GM19468 (cell line): ENCODE results near the gene SUSD6.
"Not testable (repeated sequence)": the region's sequence is repeated elsewhere in the genome, so short reads cannot be mapped to it uniquely, and the experiment has no call there.

Source experiments
- ATAC-seq: cut with Tn5 transposase; IDR thresholded peaks from one replicate; pipeline ENCODE4 v1.9.1; 2021; ENCODE audit warnings: mild to moderate bottlenecking, moderate library complexity, moderate number of reproducible peaks; ENCODE audit not compliant: unreplicated experiment; ENCODE audit errors: extremely low read depth

Gene SUSD6

DNA sequence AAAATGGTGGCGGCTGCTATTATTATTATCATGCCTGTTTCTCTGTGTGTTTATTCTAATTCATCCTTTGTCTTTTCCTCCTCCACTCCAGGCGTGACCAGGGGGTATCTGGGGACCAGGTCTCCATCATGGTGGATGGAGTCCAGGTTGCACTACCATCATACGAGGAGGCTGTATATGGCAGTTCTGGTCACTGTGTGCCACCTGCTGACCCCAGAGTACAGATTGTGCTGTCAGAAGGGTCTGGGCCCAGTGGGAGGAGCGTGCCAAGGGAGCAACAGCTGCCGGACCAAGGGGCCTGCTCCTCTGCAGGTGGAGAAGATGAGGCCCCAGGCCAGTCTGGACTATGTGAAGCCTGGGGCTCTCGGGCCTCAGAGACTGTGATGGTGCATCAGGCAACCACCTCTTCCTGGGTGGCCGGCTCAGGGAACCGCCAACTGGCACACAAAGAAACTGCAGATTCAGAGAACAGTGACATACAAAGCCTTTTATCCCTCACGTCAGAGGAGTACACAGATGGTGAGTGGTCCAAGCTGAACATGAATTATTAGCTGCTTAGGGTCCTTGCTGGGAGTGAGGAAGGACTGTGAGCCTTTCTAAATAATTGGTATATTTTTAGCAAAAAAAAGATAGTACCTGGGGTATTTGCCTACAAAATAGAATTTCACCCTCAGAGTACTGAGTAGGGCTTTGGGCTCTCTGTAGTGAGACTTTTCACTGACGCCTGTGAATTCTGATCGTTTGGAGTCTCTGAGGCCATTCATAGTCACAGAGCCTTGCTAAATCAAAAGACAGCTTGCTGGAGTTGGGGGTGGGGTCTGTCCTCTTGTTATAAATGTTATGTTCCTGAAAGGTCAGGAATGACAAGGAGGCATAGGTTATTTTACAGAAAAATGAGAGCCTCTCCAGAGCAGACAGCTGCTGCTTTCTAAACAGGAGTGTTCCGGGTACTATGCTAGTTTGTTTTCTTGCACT lies 97.5 kb downstream of the SUSD6 start:
- ATAC-seq = no peak

DNA sequence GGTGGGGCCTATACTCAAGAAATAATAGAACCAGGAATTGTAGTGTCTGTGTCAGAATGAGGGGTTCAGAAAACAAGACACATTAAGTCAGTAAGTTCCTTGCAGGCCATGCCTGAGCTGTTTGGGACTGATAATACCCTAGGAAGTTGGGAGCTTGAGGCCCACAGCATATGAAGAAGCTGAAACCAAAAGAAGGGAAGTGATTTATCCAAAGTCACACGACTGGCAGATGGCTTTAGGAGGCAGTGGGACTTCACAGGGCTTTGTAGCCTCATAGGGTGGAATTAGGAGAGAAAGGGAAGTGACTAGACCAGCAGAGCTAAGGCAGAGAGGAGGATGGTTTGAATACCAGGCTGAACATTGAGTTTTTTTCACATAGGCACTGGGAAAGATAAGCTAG lies 99.0 kb downstream of the SUSD6 start:
- ATAC-seq = no peak

DNA sequence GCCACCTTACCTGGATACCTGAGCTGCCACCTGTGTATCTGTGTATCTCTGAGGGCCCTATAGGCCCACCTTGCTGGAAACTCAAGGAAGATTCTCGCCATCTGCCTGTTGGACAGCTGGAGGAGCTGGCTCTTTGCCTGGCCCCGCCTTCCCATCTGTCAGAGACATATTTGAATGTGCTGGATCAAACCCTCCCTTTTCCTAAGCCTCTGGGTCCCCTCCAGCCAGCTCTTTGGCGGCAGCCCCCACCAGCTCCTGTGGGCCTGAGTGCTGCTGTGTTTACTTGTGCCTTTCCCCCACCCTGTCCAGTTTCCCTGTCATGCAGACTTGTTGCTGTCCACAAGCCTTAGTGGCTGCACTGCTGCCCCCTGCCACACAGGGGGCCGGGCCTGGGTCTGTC lies 99.7 kb downstream of the SUSD6 start:
- ATAC-seq = no peak

DNA sequence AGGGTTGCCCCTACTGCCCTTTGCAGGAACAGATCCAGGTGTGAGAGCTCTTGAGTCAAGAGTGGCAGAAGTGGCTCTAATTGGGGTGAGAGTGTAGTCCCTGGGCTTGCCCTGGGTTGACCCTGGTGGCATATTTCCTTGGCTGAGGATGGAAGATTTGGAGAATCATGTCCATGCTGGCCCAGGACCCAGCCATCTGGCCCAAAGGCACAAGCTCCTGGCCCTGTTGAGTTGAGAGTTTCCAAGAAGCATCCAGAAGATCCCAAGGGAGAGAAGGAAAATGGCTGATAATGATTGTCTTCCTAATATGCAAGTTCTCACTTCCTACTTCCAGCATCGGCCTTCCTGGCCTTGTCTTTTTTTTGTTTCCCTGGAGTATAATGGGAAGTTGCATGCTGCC lies 100.1 kb downstream of the SUSD6 start:
- no peak for ATAC-seq

DNA sequence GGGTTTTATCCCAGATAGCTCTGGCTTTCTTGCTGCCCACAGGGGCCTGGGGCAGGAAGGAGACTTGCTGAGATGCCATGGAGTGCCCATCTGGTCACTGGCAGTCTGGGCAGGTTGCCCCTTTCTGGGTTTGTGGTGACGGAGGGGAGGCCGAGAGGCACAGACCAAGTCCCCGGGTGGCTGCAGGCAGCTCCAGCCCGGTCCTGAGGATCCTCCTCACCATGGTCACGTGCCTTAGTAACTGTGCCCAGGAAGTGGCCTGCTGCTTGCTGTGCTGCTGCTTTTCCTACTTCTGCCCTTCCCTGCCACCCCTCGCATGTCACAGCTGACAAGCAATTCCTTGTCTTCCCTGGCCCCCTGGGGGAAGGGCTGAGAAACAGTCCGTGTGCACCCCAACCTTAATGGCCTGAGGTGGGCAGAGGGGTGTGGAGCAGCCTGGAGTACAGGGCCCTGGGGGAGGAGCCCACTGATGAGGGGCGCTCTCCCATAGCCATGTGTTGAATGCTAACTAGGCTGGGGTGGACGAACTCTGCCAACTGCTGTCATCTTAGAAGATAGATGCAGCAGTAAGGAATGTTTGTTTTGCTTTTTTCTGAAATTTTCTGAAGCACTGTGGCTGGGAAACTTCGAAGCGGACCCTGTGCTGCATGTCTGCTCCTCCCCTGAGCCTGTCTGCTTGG lies 100.6 kb downstream of the SUSD6 start:
- ATAC-seq = no peak

DNA sequence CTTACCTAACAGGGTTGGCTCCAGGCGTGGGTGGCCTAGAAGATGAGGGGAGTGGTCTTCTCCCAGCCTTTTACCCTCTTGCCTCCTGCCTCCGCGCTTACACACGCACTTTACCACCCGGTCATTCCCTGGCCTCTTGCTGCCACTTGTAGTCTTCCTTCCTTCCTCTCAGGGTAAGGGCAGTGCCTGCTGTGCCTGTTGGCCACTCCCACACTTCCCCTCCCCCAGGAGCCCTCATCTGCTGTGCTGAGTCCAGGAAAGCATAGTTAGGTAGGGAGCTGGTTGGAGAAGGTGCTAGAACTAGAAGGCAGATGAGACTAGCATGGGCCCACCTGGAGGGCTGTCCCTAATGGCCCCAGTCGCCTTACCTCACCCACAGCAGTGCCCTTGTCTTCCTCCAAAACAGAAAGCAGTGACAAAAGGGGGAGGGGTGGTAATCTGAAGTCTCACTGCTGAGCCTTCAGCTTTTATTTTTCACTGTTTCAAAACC lies 101.2 kb downstream of the SUSD6 start:
- no peak for ATAC-seq

DNA sequence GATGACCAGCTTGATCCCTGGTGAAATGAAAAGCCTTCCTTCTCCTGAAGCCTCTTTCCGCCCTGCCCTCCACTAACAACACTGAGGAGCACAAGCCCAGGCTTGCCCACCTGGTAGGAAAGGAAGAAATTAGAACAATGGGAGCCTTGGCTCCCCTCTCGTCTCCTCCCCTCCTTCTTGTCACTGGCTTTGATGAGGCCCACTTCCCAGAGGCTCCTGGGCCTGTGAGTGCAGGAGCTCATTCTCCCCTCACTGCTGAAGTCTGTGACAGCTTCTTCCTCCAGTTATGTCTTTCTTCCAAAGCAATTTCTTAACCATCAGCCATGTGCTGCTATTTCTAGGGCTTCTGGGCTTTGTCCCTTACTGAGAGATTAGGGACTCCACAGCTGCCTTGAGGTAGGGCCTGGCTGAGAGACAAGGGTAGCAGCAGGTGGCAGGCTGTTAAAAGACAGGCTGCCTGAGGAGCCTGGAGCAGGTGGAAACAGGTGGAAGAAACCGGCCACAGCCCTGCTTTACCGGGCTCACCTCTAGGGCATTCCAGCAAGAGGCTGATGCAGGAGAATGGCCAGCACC lies 101.9 kb downstream of the SUSD6 start:
- no peak for ATAC-seq

DNA sequence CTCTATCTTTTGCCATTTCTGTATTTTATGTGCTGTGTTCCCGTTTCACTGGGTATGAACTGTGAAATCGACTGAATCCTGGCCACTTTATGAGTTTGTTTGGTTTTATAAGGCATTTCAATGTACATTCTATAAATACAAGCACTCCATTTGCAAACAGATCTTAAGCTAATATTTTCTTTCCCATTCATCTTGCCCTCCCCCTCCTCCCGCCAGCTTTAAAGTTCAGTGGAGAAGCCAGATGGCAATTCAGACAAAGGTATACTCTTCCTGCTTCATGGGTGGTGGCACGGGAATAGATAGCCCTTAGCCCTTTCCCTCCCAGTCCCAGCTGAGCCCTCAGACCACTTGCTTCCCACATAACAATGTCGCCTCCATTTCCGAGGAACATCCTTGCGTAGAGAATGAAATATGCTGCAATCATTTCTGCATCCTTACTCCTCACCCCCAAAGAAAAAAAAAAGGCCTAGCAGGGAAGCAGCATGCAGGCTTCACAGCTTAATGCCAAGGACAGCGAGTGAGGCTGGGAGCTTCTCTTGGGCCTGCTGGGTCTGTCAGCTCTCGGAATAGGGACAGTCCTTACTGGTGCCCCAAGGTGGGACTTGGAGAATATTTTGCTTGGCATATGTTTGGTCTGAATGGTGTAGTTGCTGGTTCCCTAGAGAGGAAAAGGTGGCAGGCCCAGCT lies 102.7 kb downstream of the SUSD6 start:
- ATAC-seq = no peak

DNA sequence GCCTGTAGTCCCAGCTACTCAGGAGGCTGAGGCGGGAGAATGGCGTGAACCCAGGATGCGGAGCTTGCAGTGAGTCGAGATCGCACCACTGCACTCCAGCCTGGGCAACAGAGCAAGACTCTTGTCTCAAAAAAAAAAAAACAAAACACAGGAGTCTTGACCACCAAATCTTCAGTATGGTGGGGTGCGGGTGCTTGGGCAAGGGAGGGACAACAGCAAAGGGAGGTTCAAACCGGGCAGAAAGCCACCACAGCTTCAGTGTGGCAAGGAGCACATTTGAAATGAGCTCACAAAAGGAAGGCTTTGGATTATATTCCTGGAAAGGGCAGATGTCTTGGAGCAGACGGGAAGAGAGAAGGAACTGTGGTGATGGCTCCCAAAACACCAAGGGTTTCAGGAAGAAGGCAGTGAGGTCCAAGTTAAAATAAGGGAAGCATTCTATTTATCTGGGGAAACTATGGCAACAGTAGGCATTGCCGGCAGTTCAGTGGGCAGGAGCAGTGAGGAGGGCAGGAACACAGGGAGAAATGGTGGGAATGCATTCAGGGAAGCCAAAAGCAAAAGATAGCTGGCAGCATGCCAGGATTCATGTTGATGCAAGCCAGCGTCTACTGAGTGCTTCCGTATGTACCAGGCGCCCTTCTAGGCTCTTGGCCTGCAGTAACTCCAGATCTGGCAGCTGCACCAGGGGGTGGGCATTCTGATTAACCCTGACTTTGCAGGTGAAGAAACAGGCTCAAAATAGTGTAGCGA lies 104.5 kb downstream of the SUSD6 start:
- ATAC-seq = no peak

DNA sequence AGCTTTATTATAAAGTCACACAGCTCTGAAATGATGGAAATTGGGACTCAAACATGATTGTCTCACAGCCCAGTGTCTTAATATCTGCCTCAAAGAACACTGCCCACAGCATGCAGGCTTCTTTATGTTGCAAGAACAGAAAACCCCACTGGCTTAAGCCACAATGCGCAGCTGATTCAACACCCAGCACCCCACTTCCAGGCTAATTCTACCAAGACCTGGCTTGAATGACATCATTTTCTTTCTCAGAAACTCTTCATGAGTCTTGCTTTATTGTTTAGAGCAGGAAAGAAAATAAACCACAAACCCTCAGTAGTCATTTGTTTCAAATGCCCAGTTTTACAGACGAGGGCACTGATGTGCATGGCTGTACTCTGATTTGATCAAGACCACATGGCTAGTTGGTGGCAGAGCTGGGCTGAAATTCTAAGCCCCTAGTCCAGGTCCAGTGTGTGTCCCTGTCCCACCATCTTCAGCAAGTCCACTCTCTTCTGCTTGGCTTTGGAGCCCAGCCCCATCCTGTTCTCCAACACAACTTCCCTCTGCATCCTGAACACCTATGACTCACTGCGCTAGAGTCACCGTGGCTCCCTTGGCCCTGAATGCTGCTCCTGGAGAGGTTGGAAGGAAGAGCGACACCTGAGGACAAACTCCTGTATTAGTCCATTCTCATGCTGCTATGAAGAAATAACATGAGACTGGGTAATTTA lies 105.2 kb downstream of the SUSD6 start:
- no peak for ATAC-seq

DNA sequence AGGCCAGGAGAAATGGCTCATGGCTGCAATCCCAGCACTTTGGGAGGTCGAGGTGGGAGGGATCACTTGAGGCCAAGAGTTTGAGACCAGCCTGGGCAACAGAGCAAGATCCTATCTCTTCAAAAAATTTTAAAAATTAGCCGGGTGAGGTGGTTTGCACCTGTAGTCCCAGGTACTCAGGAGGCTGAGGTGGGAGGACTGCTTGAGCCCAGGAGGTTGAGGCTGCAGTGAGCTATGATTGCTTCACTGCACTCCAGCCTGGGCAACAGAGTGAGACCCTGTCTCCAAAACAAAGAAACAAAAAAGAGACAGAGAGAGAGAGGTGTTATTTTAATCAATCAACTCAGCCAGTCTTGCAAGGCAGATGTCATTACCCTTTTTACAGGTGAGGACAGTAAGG lies 107.2 kb downstream of the SUSD6 start:
- not testable (repeated sequence) for ATAC-seq

DNA sequence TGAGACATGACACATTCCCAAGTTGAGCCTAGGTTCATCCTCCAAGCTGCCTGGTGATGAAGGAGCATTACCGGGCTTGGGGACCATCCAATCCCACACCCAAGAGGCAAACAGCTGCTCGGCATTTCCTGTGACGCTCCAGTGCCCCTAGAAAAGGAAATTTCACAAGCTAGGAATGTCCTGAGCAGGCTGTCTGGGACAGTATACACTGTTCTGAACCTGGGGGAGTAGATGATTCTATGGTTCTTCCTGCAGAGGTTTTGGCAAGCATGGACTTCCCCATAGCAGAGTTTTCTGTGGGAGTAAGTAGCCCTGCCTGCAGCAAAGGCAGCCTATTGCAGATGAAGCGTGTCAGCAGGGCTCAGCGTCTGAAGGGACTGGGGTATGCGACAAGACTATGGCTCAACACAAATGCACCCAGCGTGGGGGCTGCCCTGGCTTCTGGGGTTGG lies 108.1 kb downstream of the SUSD6 start:
- ATAC-seq = no peak

DNA sequence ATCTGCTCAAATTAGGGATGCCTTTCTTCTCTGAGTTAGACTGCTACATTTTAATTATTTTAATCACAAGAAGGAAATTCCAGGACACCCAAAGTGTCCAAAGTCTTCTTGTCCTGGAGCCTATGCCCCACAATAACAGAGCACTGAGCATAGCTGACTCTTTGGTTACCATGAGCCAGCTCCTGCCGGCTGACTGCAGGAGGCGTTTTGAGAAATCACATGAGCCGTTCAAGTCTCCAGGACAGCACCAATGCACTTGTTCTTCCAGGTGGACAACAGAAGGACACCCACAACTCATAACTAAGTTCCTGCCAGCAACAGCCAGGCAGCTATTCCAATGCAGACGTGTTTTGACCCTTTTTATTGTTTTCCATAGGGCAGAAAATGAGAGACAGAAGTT lies 109.5 kb downstream of the SUSD6 start:
- no peak for ATAC-seq

DNA sequence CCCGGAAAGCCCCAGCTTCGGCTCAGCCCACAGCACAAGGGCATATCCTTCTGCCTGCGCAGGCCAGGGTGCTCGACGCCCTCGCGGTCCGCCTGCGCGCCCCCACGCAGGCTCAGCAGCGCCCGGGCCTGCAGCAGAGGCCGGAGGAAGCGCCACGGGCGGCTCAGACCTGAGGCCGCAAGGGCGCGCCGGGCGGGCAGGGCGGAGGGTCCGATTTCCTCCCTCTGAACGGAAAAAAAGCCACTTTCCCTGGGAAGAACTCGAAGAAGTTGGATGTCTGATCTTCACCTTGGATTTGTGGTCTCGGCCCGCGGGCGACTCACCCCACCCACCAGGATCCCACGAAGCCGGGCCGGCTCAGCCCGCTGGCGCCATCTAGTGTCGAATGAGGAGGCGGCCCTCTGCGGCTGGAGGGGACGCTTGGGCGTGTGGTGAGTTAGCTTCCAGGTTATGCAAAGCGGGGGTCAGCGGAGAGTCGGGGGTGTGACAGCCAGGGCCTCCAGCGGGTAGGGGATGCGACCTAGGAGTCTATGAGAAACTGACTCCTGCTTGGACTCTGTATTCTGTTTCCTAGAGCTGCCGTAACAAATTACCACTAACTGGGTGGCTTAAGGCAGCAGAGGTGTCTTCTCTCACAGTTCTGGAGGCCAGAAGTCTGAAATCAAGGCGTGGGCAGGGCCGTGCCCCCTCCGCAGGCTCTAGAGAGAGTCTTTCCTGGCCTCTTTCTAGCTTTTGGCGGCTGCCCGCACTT lies 115.5 kb downstream of the SUSD6 start:
- ATAC-seq = no peak

DNA sequence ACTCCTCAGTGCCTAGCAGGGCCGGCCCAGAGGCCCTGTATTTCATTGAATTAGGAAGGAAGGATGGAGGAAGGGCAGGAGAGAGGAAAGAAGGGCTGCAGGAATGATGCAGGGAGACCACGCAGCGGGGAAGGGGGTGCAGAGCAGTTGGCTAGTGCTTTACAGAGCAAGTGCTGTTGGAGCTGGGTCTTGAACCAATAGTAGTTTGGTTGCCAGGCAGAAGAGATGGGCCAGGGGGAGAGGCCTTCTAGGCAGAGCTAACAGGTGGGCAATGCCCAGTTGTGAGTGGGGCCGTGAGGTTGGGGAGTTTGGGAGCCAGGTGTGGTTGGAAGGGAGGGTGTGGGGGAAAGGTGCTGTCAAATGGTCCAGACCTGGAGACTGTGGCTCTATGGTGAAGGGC lies 116.5 kb downstream of the SUSD6 start:
- ATAC-seq = no peak

DNA sequence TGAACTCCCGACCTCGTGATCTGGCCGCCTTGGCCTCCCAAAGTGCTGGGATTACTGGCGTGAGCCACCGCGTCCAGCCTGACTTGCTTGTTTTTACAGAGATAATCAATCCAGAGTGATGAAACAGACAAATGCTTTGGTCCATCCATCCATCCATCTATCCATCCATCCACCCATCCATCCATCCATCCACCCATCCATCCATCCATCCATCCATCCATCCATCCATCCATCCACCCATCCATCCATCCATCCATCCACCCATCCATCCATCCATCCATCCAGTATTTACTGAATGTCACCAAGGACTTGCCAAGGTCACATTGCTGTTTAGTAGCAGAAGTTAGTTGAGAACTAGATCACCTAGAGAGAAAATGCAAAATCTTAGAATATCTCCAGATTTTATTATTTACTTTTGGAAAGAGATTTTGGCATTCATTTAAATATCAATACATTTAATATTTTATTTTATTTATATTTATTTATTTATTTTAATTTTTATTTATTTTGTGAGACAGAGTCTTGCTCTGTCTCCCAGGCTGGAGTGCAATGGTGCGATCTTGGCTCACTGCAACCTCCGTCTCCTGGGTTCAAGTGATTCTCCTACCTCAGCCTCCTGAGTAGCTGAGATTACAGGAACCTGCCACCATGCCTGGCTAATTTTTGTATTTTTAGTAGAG lies 120.7 kb downstream of the SUSD6 start:
- ATAC-seq = not testable (repeated sequence)

DNA sequence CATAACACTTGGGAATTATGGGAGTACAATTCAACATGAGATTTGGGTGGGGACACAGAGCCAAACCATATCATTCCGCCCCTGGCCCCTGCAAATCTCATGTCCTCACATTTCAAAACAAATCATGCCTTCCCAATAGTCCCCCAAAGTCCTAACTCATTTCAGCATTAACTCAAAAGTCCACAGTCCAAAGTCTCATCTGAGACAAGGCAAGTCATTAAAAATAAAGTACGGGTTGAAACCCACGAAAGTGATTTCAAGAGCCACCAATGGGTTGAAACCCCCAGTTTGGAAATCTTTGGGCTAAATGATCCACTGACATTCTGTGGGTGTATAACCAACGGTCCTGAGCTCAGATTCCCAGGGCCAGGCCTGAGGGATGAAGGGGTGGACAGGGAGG lies 125.0 kb downstream of the SUSD6 start:
- ATAC-seq = not testable (repeated sequence)

DNA sequence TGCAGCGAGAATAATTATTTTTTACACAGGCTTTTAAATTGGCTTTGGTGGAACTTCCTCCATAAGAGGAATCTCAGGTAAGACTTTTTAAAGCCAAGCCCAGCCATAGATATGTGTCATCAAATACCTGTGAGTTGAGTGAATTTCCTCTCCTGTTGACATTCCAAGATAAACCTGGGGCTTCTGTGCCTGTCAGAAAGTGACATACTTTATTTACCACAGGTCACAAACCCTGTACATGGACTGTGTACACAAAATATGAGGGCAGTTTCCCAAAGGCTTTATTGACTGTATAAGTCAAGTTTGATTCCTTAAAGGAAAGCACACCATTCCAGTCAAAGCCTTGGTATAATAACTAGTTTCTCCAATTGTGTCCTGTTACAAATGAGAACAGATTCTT lies 129.7 kb downstream of the SUSD6 start:
- no peak for ATAC-seq
